Panc1 (cell line): Measurements from ENCODE around the gene ARHGEF25. TPM values are rescaled to one million over a fixed set of nuclear protein-coding genes. Genes with fewer than 3 reads are reported as not detected.
"Not testable (repeated sequence)": the region's sequence is repeated elsewhere in the genome, so short reads cannot be mapped to it uniquely, and the experiment has no call there.

Source experiments
- ATAC-seq: fragments of 200-7000 bp; cut with Tn5 transposase; 2 replicates; pipeline ENCODE4 v1.9.1; 2020; ENCODE audit warnings: mild to moderate bottlenecking, moderate library complexity
- BruUV-seq: library from RNA; stranded (reverse); fragments of 400-500 nt; replicated peaks from 2 replicates; lab custom pipeline; 2021; lab: Mats Ljungman, UMichigan
- CTCF ChIA-PET: fragments of 300-600 bp; sonication (Branson Sonifier 250); formaldehyde crosslinking; loops from one replicate; lab custom pipeline; 2022; ENCODE audit warnings: antibody characterized with exemption; lab: Charles Lee
- POLR2A ChIA-PET: fragments of 300-600 bp; sonication (Branson Sonifier 250); formaldehyde crosslinking; loops from one replicate; lab custom pipeline; 2022; ENCODE audit warnings: antibody characterized with exemption; lab: Charles Lee
- DNase-seq: peaks from one replicate; pipeline ENCODE4 v3.0.0-alpha.2; 2010; ENCODE audit warnings: low read depth, low spot score
- H3K27ac ChIP-seq: 2 replicates; pipeline ENCODE4 v1.5.1; 2011; ENCODE audit warnings: mild to moderate bottlenecking, low read length, inconsistent platforms
- H3K27me3 ChIP-seq: fragments of 200-500 bp; sonication (Bioruptor generic); 2 replicates; pipeline ENCODE4 v1.6.0; 2014; ENCODE audit warnings: low read length, inconsistent platforms; ENCODE audit not compliant: control insufficient read depth, insufficient read depth
- H3K36me3 ChIP-seq: fragments of 200-500 bp; sonication (Bioruptor generic); 2 replicates; pipeline ENCODE4 v1.5.1; 2014; ENCODE audit warnings: inconsistent platforms, mild to moderate bottlenecking, low read length, moderate library complexity; ENCODE audit not compliant: control insufficient read depth, insufficient read depth
- H3K4me1 ChIP-seq: 2 replicates; pipeline ENCODE4 v1.5.1; 2011; ENCODE audit warnings: inconsistent platforms, mild to moderate bottlenecking, low read length, moderate library complexity; ENCODE audit not compliant: control insufficient read depth, insufficient read depth
- H3K4me3 ChIP-seq, 2 experiments: 2 replicates each; pipeline ENCODE4 v1.5.1; 2011 to 2012; ENCODE audit warnings: low read depth in 2 of 2, low read length in 2 of 2, mild to moderate bottlenecking in 2 of 2, inconsistent platforms in 1 of 2, moderate library complexity in 1 of 2
- H3K9me3 ChIP-seq: fragments of 200-500 bp; sonication (Bioruptor generic); 2 replicates; pipeline ENCODE4 v1.5.1; 2014; ENCODE audit warnings: low read depth, mild to moderate bottlenecking, inconsistent platforms, low read length, moderate library complexity; ENCODE audit not compliant: control insufficient read depth, insufficient read depth
- POLR2AphosphoS5 ChIP-seq: IDR thresholded peaks from 2 replicates; pipeline ENCODE4 v1.6.1; 2012; ENCODE audit warnings: mild to moderate bottlenecking, low read depth, low read length, moderate library complexity
- REST ChIP-seq, 2 experiments: IDR thresholded peaks; 2 replicates each; pipeline ENCODE4 v1.6.1; 2011 to 2012; ENCODE audit warnings: low read depth in 2 of 2, control low read depth in 1 of 2, low read length in 1 of 2, mild to moderate bottlenecking in 1 of 2, moderate library complexity in 1 of 2; ENCODE audit not compliant: insufficient read depth in 1 of 2
- SIN3A ChIP-seq: IDR thresholded peaks from 2 replicates; pipeline ENCODE4 v1.6.1; 2012; ENCODE audit warnings: low read depth, mild to moderate bottlenecking, low read length, moderate library complexity, borderline replicate concordance; ENCODE audit not compliant: insufficient read depth
- TCF7L2 ChIP-seq: IDR thresholded peaks from 2 replicates; pipeline ENCODE4 v1.6.1; 2011; ENCODE audit warnings: mild to moderate bottlenecking, low read depth, low read length, inconsistent platforms
- in situ Hi-C: cut with HindIII; loops from 2 replicates; pipeline ENCODE4 v1.10.0; 2016; ENCODE audit warnings: low sequenced_read_pairs, low pct_unique_long_range_greater_than_20kb
- intact Hi-C: fragments of 100-400 bp; cut with micrococcal nuclease; formaldehyde crosslinking; loops from one replicate; pipeline ENCODE4 v1.10.0; 2022; ENCODE audit not compliant: unreplicated experiment
- total RNA-seq: library from RNA; stranded (reverse); gene quantifications from one replicate; pipeline ENCODE4 v1.2.1, GENCODE V29; 2021; ENCODE audit not compliant: unreplicated experiment
- TF ChIP-seq, protein P1 (sequence below): fragments of 450-650 bp; IDR thresholded peaks from 2 replicates; pipeline ENCODE4 v1.5.1; 2017; ENCODE audit warnings: mild to moderate bottlenecking

The ARHGEF25 gene
- total RNA-seq, 1 experiment from 2014 or later = 10.5 TPM

GRCh38 chr12:57569858-57570257 is 41.4 kb upstream of the ARHGEF25 start:
- ChIA-PET POLR2A (no interaction called here), CTCF (no interaction called here)
- Histone ChIP-seq H3K27me3 (no peaks in the 10 kb centered on the region), H3K4me1 (no peaks in the 10 kb centered on the region), H3K27ac (no peak overlapping the region), H3K36me3 (no peaks in the 10 kb centered on the region), H3K4me3 (no peak overlapping the region), H3K9me3 (no peaks in the 10 kb centered on the region)
- in situ Hi-C loops (no loop called here), intact Hi-C loops (no loop called here)
- BruUV-seq = no TSS peak
- no peak for DNase-seq
- no peak for TF ChIP-seq TCF7L2
- TF ChIP-seq SIN3A = no peak
- no peak for ATAC-seq

DNA sequence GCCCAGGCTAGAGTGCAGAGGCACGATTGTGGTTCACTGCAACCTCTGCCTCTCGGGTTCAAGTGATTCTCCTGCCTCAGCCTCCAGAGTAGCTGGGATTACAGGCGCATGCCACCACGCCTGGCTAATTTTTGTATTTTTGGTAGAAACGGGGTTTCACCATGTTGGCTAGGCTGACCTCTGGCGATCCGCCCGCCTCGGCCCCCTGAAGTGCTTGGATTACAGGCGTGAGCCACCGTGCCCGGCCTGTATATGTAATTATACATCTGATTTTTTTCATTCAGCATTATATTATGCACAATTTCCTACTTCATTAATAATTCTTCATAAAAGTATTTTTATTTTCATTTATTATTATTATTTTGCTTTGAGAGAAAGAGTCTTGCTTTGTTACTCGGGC is 40.8 kb upstream of the ARHGEF25 start:
- H3K36me3 ChIP-seq, BruUV-seq, POLR2A ChIA-PET, H3K27ac ChIP-seq, H3K4me3 ChIP-seq, intact Hi-C loops, in situ Hi-C loops, H3K4me1 ChIP-seq, ATAC-seq, H3K9me3 ChIP-seq, H3K27me3 ChIP-seq, DNase-seq: not testable (repeated sequence)
- CTCF ChIA-PET = interaction anchor here (1.2 kb wide), 1 partner anchor 13 kb away, joined by 4 read pairs; no protein-coding TSS in a partner anchor

GRCh38 chr12:57571926-57572762 is 39.1 kb upstream of the ARHGEF25 start:
- Histone ChIP-seq H3K9me3 (no peaks in the 10 kb centered on the region), H3K27me3 (no peaks in the 10 kb centered on the region), H3K4me1 (no peaks in the 10 kb centered on the region), H3K36me3 (no peaks in the 10 kb centered on the region), H3K27ac (no peak overlapping the region), H3K4me3 (no peak overlapping the region)
- no peak for ATAC-seq
- DNase-seq = no peak
- POLR2A ChIA-PET = interaction anchor here (0.7 kb wide), 2 partner anchors 12 to 1318 kb away, joined by 3 to 4 read pairs; no protein-coding TSS in a partner anchor
- in situ Hi-C loops (no loop called here), intact Hi-C loops (no loop called here)
- TF ChIP-seq POLR2AphosphoS5 (no peak), REST (IDR thresholded peaks at IDR 0.05; ENCODE audit: insufficient read depth in 1 of 2, low read depth in 2 of 2, low read length in 1 of 2) (no peak), SIN3A (no peak), TCF7L2 (no peak)
- TF ChIP-seq, protein P1, sequence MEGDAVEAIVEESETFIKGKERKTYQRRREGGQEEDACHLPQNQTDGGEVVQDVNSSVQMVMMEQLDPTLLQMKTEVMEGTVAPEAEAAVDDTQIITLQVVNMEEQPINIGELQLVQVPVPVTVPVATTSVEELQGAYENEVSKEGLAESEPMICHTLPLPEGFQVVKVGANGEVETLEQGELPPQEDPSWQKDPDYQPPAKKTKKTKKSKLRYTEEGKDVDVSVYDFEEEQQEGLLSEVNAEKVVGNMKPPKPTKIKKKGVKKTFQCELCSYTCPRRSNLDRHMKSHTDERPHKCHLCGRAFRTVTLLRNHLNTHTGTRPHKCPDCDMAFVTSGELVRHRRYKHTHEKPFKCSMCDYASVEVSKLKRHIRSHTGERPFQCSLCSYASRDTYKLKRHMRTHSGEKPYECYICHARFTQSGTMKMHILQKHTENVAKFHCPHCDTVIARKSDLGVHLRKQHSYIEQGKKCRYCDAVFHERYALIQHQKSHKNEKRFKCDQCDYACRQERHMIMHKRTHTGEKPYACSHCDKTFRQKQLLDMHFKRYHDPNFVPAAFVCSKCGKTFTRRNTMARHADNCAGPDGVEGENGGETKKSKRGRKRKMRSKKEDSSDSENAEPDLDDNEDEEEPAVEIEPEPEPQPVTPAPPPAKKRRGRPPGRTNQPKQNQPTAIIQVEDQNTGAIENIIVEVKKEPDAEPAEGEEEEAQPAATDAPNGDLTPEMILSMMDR = no peak
- CTCF ChIA-PET = interaction anchor here (1.2 kb wide), 1 partner anchor 11 kb away, joined by 3 read pairs; no protein-coding TSS in a partner anchor
- BruUV-seq = no TSS peak
